SK-N-MC (cell line): ENCODE results near the gene IFNGR2.
"Not testable (repeated sequence)": the region's sequence is repeated elsewhere in the genome, so short reads cannot be mapped to it uniquely, and the experiment has no call there.

Experiments
- DNase-seq: peaks from one replicate; pipeline ENCODE4 v3.0.0-alpha.2; 2011; ENCODE audit warnings: low read depth, low spot score
- H3K27ac ChIP-seq: fragments of 200-600 bp; sonication (generic); 2 replicates; pipeline ENCODE4 v1.5.1; 2016; ENCODE audit warnings: mixed run types
- H3K36me3 ChIP-seq: fragments of 200-600 bp; sonication (generic); 2 replicates; pipeline ENCODE4 v1.6.1; 2017; ENCODE audit warnings: antibody characterized with exemption, low read length, mixed read lengths; ENCODE audit not compliant: insufficient read depth
- H3K4me3 ChIP-seq: fragments of 200-600 bp; sonication (generic); 2 replicates; pipeline ENCODE4 v1.5.1; 2016
- H3K9ac ChIP-seq: fragments of 200-600 bp; sonication (generic); 2 replicates; pipeline ENCODE4 v1.8.0; 2017; ENCODE audit warnings: mixed run types, mixed read lengths; ENCODE audit not compliant: insufficient read length
- H3K9me3 ChIP-seq: fragments of 200-600 bp; sonication (generic); 2 replicates; pipeline ENCODE4 v1.6.1; 2017; ENCODE audit warnings: low read depth, mild to moderate bottlenecking, antibody characterized with exemption, low read length, moderate library complexity, mixed read lengths
- EZH2 ChIP-seq: fragments of 200-600 bp; sonication (generic); IDR thresholded peaks from one replicate; pipeline ENCODE4 v1.6.1; 2017; ENCODE audit warnings: antibody characterized with exemption
- FOXP2 ChIP-seq: optimal IDR thresholded peaks from 2 replicates; pipeline ENCODE3; 2011; ENCODE audit warnings: mild to moderate bottlenecking, moderate library complexity; ENCODE audit not compliant: insufficient read depth; ENCODE audit errors: extremely low read length, control extremely low read depth
- POLR2AphosphoS5 ChIP-seq: IDR thresholded peaks from 2 replicates; pipeline ENCODE4 v1.6.1; 2012; ENCODE audit warnings: mild to moderate bottlenecking, low read depth, low read length, borderline replicate concordance

IFNGR2 gene

GRCh38 chr21:33380483-33380998 lies 22.7 kb upstream of the IFNGR2 start:
- Histone ChIP-seq H3K9ac (no peak overlapping the region), H3K36me3 (no peaks in the 10 kb centered on the region), H3K27ac (no peak overlapping the region), H3K4me3 (no peak overlapping the region), H3K9me3 (no peaks in the 10 kb centered on the region)
- TF ChIP-seq EZH2: no peak
- DNase-seq: no peak

GRCh38 chr21:33381381-33381780 lies 21.8 kb upstream of the IFNGR2 start:
- not testable (repeated sequence) for H3K9me3 ChIP-seq, H3K9ac ChIP-seq, H3K36me3 ChIP-seq, DNase-seq, H3K4me3 ChIP-seq, H3K27ac ChIP-seq

DNA sequence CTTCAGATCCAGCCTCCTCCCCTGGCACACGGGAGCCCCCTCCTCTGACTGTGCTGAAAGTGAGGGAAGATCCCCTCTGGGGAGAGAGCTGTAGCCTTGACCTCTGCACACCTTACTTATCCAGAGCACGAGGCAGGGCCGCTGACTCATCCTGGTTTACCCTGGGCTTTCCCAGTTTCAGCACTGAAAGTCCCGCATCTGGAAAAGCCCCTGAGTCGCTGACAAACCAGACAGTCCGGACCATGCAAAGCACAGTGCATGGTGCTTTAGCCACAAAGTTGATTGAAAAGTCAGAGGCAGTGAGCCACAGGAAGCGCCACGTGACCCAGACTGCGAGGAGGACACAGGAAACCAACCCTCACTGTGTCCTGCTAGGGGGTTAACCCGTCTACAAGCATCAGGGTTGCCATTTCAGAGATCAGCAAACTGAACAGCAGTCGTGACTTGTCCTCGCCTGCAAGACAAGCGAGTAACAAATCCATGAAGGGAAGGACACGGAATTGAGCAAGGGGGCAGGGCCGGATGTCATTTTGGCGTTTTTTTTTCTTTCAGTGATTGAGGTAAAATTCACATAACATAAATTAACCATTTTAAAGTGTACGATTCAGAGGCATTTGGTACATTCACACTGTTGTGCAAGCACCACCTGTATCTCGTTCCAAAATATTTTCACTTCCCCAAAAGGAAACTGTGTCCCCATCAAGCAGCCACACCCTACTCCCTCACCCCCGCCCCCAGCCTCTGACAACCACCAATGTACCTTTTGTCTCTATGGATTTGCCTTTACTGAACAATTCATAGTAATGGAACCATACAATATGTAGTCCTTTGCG lies 19.9 kb upstream of the IFNGR2 start:
- DNase-seq: no peak
- H3K4me3 ChIP-seq: no peak overlapping the region
- no peaks in the 10 kb centered on the region for H3K36me3 ChIP-seq
- no peaks in the 10 kb centered on the region for H3K9me3 ChIP-seq
- no peak overlapping the region for H3K27ac ChIP-seq
- TF ChIP-seq FOXP2 (no peak), EZH2 (no peak), POLR2AphosphoS5 (no peak)
- H3K9ac ChIP-seq: no peak overlapping the region

- Histone ChIP-seq H3K36me3 (no peaks in the 10 kb centered on the region), H3K27ac (no peak overlapping the region), H3K9ac (no peak overlapping the region), H3K4me3 (no peak overlapping the region), H3K9me3 (no peaks in the 10 kb centered on the region)
- no peak for DNase-seq
- no peak for TF ChIP-seq EZH2
- no peak for TF ChIP-seq FOXP2
- no peak for TF ChIP-seq POLR2AphosphoS5
Measured at GRCh38 chr21:33384841-33385331, 18.3 kb upstream of the IFNGR2 start.

DNA sequence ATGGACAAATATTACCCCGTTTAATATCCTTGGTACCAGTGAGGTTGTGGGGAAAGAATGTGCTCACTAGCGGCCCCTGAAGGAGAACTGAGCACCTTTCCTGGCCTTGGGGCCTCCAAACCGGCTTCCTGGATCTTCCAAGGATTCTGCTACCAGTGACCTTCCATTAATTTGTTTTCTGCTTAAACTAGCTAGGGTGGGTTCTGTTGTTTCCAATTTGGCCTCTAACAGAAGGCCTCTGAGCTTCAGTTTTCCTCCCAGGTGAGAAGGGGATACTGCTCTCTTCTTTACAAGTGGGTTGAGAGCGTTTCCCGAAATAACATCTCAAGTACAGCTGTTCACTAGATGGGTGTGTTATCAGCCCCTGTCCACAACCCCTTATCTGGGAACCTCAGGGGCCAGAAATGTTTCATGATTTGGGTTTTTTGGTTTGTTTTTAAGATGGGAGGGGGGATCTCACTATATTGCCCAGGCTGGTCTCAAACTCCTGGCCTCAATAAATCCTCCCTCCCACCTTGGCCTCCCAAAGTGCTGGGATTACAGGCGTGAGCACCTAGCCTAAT lies 16.9 kb upstream of the IFNGR2 start:
- Histone ChIP-seq H3K9me3 (no peaks in the 10 kb centered on the region), H3K27ac (no peak overlapping the region), H3K4me3 (no peak overlapping the region), H3K36me3 (no peaks in the 10 kb centered on the region), H3K9ac (no peak overlapping the region)
- no peak for DNase-seq
- TF ChIP-seq POLR2AphosphoS5 (no peak), FOXP2 (no peak), EZH2 (no peak)

DNA sequence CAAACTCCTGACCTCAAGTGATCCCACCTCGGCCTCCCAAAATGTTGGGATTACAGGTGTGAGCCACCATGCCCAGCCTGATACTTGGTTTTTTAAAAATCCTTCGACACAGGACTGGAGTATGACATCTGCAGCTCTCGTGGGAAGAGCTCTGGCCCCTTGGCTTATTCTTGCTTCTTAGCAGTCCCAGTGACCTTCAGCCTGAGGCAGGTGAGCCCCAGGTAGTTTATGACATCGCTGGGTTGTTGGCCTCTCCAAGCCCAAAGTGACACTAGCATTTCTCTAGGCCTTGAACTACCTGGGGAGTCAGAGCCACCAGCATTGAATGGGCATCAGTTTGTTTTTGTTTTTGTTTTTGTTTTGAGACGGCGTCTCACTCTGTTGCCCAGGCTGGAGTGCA lies 15.9 kb upstream of the IFNGR2 start:
- Histone ChIP-seq H3K9me3 (no peaks in the 10 kb centered on the region), H3K4me3 (no peak overlapping the region), H3K9ac (no peak overlapping the region), H3K27ac (no peak overlapping the region), H3K36me3 (no peaks in the 10 kb centered on the region)
- TF ChIP-seq FOXP2: no peak
- no peak for DNase-seq

DNA sequence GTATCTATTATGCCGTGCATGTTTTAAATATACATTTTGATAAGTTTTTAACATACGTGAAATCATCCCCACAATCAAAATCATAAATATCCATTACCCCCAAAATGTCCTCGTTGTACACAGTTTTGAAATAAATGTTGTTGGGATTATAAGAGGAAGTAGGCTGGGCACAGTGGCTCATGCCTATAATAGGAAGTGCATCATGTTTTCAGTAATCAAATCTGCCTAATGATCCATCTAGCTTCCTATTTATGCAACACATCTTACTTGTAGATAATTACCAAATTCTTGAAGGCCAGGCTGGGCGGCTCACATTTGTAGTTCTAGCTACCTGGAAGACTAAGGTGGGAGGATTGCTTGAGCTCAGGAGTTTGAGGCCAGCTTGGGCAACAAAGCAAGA lies 15.0 kb upstream of the IFNGR2 start:
- Histone ChIP-seq H3K4me3 (no peak overlapping the region), H3K36me3 (no peaks in the 10 kb centered on the region), H3K27ac (no peak overlapping the region), H3K9me3 (no peaks in the 10 kb centered on the region), H3K9ac (no peak overlapping the region)
- no peak for DNase-seq
- TF ChIP-seq POLR2AphosphoS5: no peak
- TF ChIP-seq EZH2: no peak
- TF ChIP-seq FOXP2: no peak

- H3K36me3 ChIP-seq: no peaks in the 10 kb centered on the region
- DNase-seq: no peak
- H3K4me3 ChIP-seq: no peak overlapping the region
- H3K27ac ChIP-seq: no peak overlapping the region
- no peak overlapping the region for H3K9ac ChIP-seq
- no peaks in the 10 kb centered on the region for H3K9me3 ChIP-seq
- no peak for TF ChIP-seq EZH2
- no peak for TF ChIP-seq FOXP2
- no peak for TF ChIP-seq POLR2AphosphoS5
Measured at GRCh38 chr21:33390479-33390878, 12.7 kb upstream of the IFNGR2 start.

DNA sequence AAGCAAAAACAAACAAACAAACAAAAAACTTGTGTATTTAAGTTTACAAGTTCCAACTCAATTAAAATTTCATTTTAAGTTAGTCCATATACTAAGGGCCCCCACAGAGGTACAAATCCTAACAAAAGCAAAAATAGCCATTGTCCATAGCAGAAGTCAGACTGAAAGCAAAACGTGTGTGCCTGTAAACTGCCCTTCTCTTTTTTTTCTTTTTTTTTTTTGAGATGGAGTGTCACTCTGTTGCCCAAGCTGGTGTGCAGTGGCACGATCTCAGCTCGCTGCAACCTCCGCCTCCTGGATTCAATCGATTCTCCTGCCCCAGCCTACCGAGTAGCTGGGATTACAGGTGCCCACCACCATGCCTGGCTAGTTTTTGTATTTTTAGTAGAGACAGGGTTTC lies 11.6 kb upstream of the IFNGR2 start:
- no peak for DNase-seq
- Histone ChIP-seq H3K36me3 (no peaks in the 10 kb centered on the region), H3K27ac (no peak overlapping the region), H3K4me3 (no peak overlapping the region), H3K9me3 (no peaks in the 10 kb centered on the region), H3K9ac (no peak overlapping the region)
- TF ChIP-seq POLR2AphosphoS5 (no peak), EZH2 (no peak), FOXP2 (no peak)
